ENCODE results near the gene CCDC149.

The CCDC149 gene

GRCh38 chr4:24843096-24843495 is 69.7 kb downstream of the CCDC149 start:
- DNase-seq (ENCODE audit: low spot score): no peak

GRCh38 chr4:24842356-24842755 is 70.5 kb downstream of the CCDC149 start:
- no peak for DNase-seq (ENCODE audit: low spot score)

- DNase-seq (ENCODE audit: low spot score): no peak
Observed at GRCh38 chr4:24840826-24841543, 71.9 kb downstream of the CCDC149 start.

GRCh38 chr4:24840362-24840761 is 72.5 kb downstream of the CCDC149 start:
- no peak for DNase-seq (ENCODE audit: low spot score)

GRCh38 chr4:24837781-24838180 is 75.1 kb downstream of the CCDC149 start:
- no peak for DNase-seq (ENCODE audit: low spot score)

- DNase-seq (ENCODE audit: low spot score): no peak
Observed at GRCh38 chr4:24837336-24837735, 75.5 kb downstream of the CCDC149 start.

- DNase-seq (ENCODE audit: low spot score): no peak
Observed at GRCh38 chr4:24836661-24837242, 76.1 kb downstream of the CCDC149 start.

GRCh38 chr4:24835696-24836095 is 77.1 kb downstream of the CCDC149 start:
- no peak for DNase-seq (ENCODE audit: low spot score)

- DNase-seq (ENCODE audit: low spot score): no peak
Observed at GRCh38 chr4:24831637-24832036, 81.2 kb downstream of the CCDC149 start.

GRCh38 chr4:24824720-24825119 is 88.1 kb downstream of the CCDC149 start:
- DNase-seq (ENCODE audit: low spot score): no peak

GRCh38 chr4:24820541-24820940 is 92.3 kb downstream of the CCDC149 start:
- DNase-seq (ENCODE audit: low spot score): no peak

GRCh38 chr4:24816797-24817196 is 96.0 kb downstream of the CCDC149 start:
- DNase-seq (ENCODE audit: low spot score): no peak

- DNase-seq (ENCODE audit: low spot score): no peak
Observed at GRCh38 chr4:24813732-24814131, 99.1 kb downstream of the CCDC149 start.

- no peak for DNase-seq (ENCODE audit: low spot score)
Observed at GRCh38 chr4:24810871-24811631, 101.8 kb downstream of the CCDC149 start.

GRCh38 chr4:24809815-24810405 is 102.9 kb downstream of the CCDC149 start:
- DNase-seq (ENCODE audit: low spot score): no peak

GRCh38 chr4:24809376-24809775 is 103.5 kb downstream of the CCDC149 start:
- no peak for DNase-seq (ENCODE audit: low spot score)

- DNase-seq (ENCODE audit: low spot score): no peak
Observed at GRCh38 chr4:24808955-24809354, 103.9 kb downstream of the CCDC149 start.

GRCh38 chr4:24808261-24808660 is 104.6 kb downstream of the CCDC149 start:
- no peak for DNase-seq (ENCODE audit: low spot score)

- DNase-seq (ENCODE audit: low spot score): no peak
Observed at GRCh38 chr4:24807611-24808010, 105.2 kb downstream of the CCDC149 start.

GRCh38 chr4:24806206-24806990 is 106.4 kb downstream of the CCDC149 start:
- no peak for DNase-seq (ENCODE audit: low spot score)

GRCh38 chr4:24805566-24805965 is 107.3 kb downstream of the CCDC149 start:
- no peak for DNase-seq (ENCODE audit: low spot score)

- no peak for DNase-seq (ENCODE audit: low spot score)
Observed at GRCh38 chr4:24805067-24805466, 107.8 kb downstream of the CCDC149 start.

All from kidney capillary endothelial cell (primary cell).